GM04503 (cell line): ENCODE data around the gene ATP8B3.

Experiments
- DNase-seq: peaks from one replicate; pipeline ENCODE4 v3.0.0-alpha.2; 2012; ENCODE audit warnings: low read depth

The ATP8B3 gene

DNA sequence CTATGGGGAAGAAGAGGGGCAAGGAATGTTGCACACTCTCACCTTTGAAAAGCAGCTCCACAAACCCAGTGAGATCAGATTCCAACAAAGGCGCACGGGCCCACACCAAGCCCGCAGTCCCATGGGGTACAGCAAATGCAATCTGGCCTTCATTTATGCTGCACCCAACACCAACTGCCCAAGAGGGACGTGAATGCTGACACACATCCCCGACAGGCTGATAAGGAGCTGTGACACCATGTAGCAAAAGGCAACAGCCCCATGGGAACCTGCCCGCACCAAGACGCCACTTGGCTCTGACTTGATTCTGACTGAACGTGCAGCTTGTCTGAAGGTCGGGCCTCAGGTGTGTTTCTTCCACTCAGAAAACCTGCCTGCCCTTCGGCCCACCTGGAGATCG lies 18.9 kb upstream of the ATP8B3 start:
- no peak for DNase-seq

DNA sequence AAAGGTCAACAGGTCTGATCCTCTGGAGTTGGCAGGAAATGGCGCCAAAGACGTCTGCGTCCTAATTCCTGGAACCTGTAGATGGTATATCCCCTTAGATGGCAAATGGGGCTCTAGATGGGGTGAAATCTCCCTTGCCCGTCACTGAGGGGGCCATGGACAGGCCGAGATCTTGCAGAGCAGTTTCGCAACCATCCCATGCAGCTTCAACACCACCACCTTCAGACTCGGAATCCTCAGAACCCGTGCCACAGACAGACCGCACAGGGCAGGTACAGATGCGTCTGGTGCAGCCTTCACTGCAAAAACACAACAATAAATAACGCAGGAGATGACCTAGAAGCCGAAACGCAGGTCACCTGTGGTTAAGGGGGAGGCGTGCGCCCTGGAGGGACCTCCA lies 18.5 kb upstream of the ATP8B3 start:
- DNase-seq: no peak

DNA sequence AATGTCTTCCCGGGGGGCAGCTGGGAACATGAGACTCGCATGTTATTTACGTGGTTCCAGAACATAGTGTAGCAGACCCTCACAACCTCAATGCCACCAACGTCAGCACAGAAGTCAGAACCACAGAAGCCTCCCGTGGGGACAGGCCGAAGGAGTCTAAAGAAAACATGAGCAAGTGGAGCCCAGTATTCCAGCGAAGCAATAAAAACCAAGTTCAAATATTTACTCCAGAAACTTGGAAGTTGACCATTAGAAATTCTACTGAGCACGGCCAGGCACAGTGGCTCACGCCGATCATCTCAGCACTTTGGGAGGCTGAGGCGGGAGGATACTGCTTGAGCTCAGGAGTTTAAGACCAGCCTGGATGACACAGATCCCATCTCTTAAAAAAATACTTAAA lies 17.9 kb upstream of the ATP8B3 start:
- no peak for DNase-seq

DNA sequence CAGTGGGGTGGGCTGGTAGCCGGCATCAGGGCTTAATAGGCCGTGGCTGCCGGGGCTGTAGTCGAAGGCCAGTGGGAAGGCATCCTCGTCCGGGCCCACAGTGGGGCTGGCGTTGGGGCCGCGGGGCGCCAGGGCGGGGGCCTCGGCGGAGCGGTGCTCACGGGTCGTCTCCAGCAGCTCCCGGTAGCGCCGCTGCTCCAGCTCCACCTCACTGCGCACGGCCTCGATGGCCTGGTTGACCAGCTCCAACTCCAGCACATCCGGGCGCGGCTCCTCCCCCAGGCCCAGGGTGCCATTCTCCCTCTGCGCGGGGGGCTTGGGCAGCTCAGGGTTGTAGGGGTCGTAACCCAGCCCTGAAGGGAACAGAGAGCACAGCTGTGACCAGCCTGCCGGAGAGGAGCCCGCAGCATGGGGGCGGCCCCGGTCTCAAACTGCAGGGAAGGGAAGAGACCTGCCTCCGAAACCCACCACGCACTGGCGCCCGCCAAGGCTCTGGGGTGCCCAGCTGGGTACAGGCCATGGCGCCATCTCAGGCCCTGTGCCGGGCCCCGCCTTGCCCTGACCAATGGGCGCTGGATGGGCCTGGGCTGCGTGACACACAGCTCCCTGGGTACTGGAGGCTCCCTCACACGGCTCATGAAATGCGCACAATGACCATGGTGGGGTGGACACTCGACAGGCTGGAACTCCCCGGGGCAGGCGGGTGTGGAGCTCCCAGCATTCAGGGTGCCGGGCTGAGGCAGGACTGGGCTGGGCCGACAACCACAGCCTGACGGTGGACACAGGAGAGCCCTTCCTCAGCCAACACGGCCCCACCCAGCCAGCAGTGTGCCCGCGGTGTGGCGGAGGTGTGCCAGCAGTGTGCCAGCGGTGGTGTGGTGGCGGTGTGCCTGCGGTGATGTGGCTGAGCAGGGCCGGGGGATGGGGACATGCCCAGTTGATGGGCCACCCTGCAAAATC lies 16.5 kb upstream of the ATP8B3 start:
- no peak for DNase-seq

DNA sequence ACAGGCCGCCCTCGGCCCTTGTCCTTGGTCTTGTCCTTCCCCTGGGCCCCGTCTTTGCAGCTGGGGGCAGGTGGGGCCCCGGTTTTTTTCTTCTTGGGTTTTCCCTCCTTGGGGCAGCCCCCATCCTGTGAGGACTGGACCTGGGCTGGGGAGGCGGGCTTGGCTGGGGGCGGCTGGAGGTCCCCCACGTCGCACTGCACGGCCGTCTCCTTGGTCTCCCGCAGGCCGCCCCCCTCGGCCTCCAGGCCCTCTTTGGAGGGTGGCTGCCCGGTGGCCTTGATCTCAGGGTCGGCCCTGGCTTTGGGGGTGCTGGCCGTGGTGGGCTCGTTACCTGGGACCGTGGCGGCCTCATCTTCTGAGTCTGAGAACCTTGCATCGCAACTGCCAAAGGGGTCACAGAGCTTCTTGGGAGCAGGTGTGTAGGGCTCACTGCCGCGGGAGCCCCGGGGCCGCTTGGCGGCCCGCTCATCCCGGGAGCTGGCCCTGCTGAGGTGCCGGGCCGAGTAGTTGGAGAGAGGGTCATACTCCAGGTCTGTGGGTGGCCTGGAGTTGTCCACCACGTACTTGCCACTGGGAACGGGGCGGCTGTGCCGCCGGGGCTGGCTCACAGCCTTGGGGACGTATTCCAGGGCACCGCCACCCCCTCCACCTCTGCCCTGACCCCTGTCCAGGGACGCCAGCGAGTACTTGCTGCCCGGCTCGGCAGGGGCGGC lies 15.6 kb upstream of the ATP8B3 start:
- DNase-seq: no peak

DNA sequence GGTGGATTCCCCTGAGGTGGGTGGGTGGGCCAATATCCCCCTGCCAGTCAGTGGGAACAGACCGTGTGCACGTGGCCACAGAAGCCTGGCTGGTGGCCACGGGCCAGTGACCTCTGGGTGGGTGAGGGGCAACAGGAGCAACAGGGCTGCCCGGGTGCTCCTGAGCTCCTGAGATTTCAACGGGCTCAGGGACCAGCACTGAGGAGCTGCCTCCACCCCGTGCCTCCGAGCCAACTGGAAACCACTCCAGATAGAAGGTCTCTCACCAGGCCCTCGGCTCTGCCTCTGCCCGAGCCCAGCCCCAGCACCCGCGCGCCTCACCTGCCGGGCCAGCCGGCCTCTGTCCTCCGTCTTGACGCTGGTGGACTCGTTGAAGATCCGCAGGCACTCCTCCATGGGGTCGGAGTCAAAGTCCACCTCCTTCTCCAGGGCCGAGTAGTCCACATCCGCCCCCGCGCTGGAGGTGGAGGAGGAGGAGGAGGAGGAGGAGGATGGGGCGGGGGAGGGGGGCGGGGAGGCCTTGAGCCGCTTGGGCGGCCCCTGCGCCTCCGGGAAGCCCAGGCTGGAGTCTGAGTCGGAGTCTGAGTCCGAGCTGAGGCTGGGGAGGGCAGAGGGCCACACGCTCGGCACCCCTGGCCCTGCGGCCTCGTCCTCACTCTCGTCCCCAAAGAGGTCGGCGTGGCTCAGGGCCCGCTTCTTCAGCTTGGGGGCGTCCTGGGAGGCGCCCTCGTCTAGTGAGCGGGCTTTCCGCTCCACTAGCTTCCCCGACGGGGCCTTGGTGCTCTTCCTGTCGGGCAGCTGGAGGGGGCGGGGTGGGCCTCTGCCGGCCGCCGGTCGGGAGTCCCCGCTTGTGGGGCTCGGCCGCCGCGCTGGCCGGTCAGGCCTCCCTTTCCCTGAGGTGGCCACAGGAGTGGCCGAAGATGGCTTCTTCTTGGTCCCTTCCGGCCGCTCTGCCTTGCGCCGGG lies 14.8 kb upstream of the ATP8B3 start:
- no peak for DNase-seq

DNA sequence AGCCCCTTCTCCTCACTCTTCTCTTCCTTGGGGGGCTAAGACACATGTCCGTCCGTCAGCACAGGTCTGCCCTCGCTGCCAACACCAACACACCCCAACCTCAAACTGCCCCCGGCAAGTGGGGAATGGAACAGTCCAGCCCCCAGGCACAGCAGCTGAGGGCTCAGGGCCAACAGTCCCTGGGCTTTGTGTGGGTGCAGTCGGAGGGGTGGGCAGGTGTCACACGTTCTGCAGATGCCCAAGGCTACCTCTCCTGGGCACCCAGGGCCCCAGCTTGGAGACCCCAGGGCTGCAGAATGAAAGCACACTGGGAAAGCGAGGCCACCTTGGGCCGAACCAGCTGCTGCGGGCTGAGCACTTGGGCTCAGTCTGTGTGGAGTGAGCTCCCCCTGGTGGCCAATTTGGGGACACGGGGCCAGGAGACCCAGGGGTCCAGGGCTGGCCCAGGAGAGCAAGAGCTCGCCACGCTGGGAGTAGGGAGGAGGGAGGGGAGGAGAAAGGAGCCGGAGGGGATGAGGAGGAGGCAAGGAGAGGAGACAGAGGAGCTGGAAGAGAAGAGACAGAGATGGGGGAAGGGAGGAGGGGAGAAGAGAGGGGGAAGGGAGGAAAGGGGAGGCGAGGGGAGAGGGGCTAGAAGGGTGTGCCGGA lies 14.0 kb upstream of the ATP8B3 start:
- DNase-seq: no peak

DNA sequence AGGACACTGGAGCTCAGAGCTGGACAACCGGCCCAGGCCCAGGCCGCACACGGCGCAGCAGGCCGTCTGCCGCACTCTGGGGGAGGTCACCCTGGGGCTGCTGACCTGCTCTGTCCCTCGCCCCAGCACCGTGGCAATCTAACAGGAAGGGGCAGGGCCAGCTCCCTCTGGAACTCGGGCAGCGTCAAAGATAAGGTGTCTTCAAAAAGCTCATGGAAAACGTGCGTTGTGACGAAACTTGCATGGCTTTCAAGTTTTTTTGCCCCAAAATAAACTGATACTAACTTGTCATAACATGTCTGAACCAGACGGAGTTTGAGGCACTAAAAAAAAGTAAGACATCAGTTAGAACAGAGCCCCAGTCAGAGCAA lies 12.2 kb upstream of the ATP8B3 start:
- DNase-seq: no peak

DNA sequence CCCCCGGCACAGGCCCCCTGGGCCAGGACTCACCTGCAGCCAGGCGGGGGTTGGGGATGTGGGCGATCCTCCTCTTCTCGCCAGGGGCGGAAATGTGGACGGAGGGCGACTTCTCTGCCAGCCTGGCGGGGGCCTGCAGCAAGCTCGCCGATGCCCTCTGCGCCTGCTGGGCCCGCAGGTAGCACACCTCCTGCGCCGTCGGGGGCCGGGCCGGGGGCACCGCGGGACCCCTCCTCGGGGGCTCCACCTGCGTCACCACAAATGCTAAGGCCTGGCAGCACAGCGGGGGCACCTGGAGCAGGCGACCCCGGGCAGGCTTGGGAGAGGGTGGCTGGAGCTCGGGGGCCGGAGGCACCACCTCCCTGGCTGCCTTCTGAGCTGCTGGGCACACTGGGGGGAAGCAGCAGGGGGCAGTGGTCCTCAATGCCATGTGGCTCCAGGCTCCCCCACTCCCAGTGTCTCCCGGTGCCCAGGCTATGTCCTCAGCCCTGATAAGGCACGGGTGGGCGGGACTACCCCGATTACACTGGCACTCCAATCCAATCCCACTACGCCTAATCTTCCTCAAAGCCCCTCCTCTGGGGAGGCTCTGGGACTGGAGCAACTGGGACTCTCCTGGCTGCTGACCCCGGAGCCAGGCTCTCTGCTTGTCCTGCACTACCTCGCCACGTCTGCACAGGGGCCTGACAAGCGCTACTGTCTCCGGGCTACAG lies 11.6 kb upstream of the ATP8B3 start:
- DNase-seq: no peak

DNA sequence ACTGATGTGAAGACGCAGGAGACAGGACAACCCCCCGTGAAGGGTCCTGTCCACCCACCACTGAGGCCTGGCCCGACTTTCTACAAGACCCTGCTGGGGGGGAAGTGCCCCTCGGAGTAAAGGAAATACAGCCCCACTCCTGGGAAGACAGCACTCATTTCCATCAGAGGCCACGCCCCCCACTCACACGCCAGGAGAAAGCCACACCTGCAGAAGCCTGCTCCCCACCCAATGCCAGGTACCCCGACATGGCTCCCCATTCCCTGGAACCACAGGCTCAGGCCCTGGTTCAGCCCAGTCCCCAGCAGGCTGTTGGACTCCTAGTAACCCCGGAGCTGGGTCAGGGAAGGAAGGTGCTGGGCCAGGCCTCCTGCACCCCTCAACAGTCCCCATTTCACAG lies 10.9 kb upstream of the ATP8B3 start:
- DNase-seq: no peak

DNA sequence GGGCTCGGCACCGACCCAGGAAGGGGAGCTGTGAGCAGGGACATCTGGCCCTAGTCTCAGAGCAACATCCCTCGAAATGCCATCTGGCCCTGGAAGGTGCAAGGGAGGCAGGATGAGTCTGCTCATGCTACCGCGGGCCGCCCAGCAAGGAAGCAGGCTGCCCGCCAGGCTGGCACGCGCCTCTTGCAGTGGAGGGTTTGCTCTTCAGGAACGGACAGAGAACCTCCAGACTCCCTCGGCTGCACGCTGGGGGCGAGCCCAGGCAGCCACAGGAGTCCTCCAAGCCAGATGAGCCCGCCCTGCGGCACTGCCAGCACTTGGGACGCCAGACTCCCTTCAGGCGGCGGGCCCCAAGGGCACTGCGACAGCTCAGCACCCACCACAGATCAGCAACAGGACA lies 10.1 kb upstream of the ATP8B3 start:
- DNase-seq: no peak

DNA sequence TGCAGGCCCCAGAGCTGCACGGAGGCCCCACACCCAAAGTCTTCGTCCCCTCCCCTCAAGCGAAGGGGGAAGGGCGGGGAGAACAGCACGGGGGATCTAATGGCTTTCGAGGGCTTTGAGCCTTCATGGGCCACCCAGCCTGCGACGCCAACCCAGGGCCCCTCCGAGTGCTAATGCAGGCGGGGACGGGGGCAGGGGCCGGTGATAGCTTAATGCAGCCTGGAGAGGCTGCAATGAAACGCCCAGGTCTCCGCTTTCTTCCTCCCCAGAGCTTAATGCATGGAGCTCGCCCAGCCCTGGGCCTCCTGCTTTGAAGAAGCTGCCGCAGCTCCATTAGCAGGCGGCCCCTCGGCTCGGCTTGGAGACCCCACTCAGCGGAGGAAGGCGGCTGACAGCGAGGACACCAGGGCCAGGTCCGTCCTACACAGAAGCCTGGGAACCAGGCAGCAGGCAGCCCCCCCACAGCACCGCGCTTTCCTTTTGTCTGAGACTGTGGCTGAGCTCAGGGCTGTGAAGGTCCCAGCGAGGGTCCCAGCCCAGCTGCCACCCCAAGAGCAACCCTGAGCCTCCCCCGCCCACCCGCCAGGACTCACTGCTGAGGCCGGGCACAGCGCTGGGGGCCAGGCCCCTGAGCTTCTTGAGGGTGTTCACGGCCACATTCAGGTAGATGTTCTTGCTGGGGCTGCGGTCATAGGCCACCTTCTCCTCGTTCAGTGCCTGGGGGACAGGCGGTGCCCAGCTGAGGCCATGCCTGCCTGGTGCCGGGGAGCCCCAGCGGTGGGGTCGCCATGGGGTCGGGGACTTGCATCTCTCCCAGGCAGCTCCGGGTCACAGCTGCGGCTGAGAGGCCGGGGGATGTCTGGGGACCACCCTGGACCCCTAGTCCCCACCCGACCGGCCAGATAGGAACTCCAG lies 7.5 kb upstream of the ATP8B3 start:
- no peak for DNase-seq

DNA sequence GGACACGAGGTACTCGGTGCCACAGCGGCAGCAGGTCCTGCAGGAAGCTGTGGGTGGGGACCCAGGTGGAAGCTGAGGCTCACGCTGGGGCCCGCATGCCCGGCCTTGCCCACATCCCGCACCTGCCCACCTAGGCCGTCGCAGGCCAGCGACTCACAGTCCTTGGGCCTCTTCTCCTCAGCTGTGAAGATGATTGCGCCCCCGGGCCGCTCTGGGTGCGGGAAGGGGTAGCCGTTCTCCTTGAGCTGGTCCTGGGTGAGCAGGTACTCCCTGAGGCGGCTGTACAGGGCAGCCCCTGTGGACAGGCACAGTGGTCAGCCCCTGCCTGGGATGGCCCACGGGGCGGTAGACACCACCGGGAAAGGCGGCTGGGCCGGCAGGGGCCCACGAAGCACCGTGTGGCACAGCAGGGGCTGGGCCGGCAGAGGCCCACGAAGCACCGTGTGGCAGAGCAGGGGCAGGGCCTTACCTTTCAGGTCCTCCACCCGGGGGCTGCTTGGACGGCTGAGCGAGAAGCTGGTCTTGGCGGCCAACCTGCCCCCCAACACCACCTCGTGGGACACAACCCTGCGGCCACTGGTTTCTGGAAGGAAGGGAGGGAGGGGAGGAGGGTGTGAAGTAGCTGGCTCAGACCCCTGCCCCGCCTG lies 6.6 kb upstream of the ATP8B3 start:
- no peak for DNase-seq

DNA sequence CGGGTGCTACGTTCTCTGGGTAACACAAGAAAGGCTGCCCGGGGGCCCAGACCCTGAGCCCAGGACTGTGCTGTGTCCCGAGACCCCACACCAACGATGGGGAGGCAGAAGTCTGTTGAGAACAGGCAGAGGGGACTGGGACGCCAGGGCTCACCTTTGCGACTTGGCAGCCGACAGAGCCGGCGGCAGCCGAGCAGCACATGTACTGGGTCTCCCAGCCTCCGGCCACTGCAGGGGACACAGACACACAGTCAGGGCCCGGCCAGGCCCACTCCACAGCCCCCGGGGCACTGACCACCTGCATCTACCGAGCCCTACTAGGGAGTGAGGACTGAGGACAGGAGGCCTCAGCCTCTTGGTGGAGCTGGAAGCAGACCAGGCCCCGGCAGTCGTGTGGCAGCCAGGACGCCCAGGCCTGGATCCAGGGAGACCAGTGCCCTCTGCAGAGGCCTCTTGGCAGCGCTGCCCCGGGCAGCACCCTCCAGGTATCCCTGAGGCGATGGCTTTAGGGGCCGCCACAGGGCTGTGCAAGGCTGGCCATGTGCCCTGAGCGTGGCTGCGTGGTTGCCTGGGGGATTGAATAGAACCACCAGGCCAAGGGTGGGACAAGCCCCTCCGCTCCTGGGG lies 5.6 kb upstream of the ATP8B3 start:
- no peak for DNase-seq

DNA sequence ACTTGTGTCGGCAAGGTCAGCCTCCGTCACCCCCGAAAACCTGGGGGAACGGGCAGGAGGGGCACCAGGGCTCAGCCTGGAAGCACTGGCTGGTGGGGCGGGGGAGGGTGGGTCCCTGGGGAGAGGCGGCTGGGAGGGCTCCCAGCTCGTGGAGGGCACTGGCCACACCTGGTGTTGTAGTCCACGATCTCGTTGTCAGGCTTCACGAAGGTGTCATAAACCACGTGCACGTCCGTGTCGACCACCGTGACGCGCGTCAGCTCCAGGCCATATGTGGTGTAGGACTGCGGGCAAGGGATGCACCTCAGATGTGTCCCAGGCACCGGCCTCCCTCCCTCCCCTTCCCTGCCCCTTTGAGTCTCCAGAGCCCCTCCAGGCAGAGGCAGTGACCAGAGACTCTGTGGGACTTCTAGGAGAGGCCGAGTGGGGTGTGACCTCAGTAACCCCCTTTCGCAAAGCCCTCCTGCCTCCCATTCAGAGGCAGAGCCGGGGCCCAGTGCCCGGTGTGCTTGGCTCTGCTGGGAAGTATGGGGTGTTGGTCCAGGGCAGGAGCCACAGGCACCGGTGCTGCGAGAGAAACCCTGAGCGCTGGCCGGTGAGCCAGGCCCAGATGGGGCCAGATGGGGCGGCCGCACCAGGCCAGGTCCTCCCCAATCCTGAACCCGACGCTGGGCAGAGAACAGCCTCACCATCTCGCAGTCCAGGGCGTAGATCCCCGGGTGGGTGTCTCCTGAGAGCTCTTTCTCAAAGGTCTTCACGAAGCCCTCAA lies 4.6 kb upstream of the ATP8B3 start:
- DNase-seq: no peak

DNA sequence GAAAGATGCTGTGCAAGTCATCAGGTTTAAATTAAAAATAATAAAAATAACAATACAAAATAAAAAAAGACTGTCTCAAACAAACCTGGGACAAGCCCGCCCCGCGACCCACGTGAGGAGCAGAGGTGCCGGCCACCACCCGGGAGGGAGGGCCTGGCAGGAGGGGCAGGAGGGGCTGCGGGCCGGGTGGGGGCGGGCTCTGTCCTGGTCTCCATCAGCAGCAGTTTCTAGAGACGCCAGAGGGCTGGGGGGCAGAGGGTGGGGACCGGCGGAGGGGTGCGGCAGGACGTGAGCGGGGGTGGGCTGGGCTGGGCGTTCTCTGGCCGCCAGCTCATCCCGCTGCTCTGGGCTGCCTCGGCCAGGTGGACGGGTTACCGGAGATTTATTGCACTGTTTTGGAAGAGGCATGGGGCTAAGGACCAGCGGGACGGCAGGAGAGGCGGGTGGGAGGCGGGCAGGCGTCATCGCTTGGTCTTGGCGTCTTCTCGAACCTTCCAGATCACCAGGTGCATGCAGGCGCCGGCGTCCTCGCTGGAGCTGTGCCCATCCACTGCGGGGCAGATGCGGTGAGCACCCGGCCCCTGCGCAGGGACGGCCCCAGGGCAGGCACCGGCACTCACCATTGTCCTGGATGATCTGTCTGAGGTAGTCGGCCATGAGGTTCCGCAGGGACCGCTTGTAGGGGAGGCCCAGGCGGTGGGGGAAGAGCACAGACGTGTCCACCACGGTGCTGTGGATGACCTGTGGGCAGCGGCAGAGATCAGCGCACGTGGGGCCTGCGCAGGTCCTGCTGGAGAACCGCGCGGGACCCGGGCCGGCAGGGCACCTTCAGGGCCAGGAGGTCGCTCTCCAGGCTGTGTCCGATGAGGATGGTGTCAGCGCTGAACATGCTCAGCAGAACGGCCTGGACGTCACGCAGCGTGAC lies 3.8 kb upstream of the ATP8B3 start:
- DNase-seq: no peak
